Left hindlimb (tissue), 1 donor: Measurements from ENCODE around the gene MRPL45.
A peak's percentile ranks its signal among the peaks of the same experiment; 100 is the strongest.

Experiments
- DNase-seq: peaks from one replicate; pipeline ENCODE4 v3.0.0-alpha.2; 2018

The MRPL45 gene

GRCh38 chr17:38325221-38325851, 28.4 kb downstream of the MRPL45 start:
- DNase-seq, result no peak

GRCh38 chr17:38326996-38327792, 30.2 kb downstream of the MRPL45 start:
- DNase-seq, result no peak

- no peak for DNase-seq
Observed at GRCh38 chr17:38327936-38328335, 31.0 kb downstream of the MRPL45 start.

- DNase-seq, result no peak
Observed at GRCh38 chr17:38328620-38329019, 31.7 kb downstream of the MRPL45 start.

GRCh38 chr17:38329284-38329683, 32.3 kb downstream of the MRPL45 start:
- no peak for DNase-seq

GRCh38 chr17:38329808-38330730, 33.1 kb downstream of the MRPL45 start:
- DNase-seq, result peak; percentile 13

GRCh38 chr17:38330941-38331411, 34.0 kb downstream of the MRPL45 start:
- no peak for DNase-seq

GRCh38 chr17:38332735-38333134, 35.8 kb downstream of the MRPL45 start:
- DNase-seq, result peak; percentile 5

- no peak for DNase-seq
Observed at GRCh38 chr17:38333635-38334295, 36.8 kb downstream of the MRPL45 start.

- peak; percentile 8 for DNase-seq
Observed at GRCh38 chr17:38334480-38335364, 37.8 kb downstream of the MRPL45 start.

- DNase-seq, result no peak
Observed at GRCh38 chr17:38336838-38337237, 39.9 kb downstream of the MRPL45 start.

GRCh38 chr17:38338053-38338452, 41.1 kb downstream of the MRPL45 start:
- no peak for DNase-seq

- no peak for DNase-seq
Observed at GRCh38 chr17:38338535-38338934, 41.6 kb downstream of the MRPL45 start.

GRCh38 chr17:38339891-38340290, 42.9 kb downstream of the MRPL45 start:
- DNase-seq, result no peak

GRCh38 chr17:38341035-38341721, 44.2 kb downstream of the MRPL45 start:
- DNase-seq, result no peak

- no peak for DNase-seq
Observed at GRCh38 chr17:38342886-38343607, 46.1 kb downstream of the MRPL45 start.

- DNase-seq, result no peak
Observed at GRCh38 chr17:38343608-38344419, 46.8 kb downstream of the MRPL45 start, which contains the start of gene GPR179. Gene GPR179, minus strand, starts transcription at chr17:38343956. Its CDS starts 167 bp downstream, at chr17:38343789.

GRCh38 chr17:38344420-38344745, 47.4 kb downstream of the MRPL45 start:
- no peak for DNase-seq

- no peak for DNase-seq
Observed at GRCh38 chr17:38345743-38346142, 48.8 kb downstream of the MRPL45 start.
